Central memory CD4-positive, alpha-beta T cell (primary cell): ENCODE data around the gene XPO5.
A peak's percentile ranks its signal among the peaks of the same experiment; 100 is the strongest.
"Not testable (repeated sequence)": the region's sequence is repeated elsewhere in the genome, so short reads cannot be mapped to it uniquely, and the experiment has no call there.

Source experiments
- DNase-seq: peaks from one replicate; pipeline ENCODE4 v3.0.0; 2022
- total RNA-seq, 3 experiments: gene quantifications; one replicate each; lab custom pipeline; 2026; lab: John Stamatoyannopoulos, UW

XPO5 gene
- 74.5 to 245 (median 74.7) reads per million in 3 experiments for total RNA-seq

DNA sequence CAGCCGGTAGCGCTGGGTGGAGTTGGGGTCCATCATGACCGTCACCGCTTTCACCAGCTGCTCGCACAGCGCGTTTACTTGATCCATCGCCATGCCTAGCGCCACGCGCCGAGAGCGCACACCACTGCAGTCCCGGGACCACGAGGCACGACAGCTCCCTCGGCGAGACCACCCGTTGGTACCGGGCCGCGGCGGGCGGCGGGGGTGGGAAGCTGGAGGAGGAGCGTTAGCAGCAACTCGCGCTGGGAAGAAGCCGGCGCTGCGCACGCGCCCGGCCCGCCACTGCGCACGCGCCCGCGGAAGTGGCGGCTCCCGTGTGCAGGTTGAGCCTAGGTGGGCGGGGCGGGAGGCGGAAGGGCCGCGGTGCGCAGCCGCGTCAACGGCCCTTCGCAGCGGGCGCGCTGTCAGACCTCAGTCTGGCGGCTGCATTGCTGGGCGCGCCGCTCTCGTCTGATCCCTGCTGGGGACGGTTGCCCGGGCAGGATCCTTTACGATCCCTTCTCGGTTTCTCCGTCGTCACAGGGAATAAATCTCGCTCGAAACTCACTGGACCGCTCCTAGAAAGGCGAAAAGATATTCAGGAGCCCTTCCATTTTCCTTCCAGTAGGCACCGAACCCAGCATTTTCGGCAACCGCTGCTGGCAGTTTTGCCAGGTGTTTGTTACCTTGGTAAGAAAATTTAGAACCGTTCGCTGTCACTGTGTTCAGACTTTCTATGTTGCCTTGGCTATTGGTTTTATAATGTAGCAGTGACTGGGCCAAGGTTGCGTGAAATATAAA is at the start of gene XPO5, which contains the start of gene POLH:
XPO5 (minus strand) TSS at position 267 of the 780 bp plus-strand sequence; CDS start at position 93, 174 bp downstream.
POLH (plus strand) TSS at position 414 of the 780 bp plus-strand sequence. CDS start 6,135 bp downstream, outside the sequence.
- peak; percentile 89 for DNase-seq

DNA sequence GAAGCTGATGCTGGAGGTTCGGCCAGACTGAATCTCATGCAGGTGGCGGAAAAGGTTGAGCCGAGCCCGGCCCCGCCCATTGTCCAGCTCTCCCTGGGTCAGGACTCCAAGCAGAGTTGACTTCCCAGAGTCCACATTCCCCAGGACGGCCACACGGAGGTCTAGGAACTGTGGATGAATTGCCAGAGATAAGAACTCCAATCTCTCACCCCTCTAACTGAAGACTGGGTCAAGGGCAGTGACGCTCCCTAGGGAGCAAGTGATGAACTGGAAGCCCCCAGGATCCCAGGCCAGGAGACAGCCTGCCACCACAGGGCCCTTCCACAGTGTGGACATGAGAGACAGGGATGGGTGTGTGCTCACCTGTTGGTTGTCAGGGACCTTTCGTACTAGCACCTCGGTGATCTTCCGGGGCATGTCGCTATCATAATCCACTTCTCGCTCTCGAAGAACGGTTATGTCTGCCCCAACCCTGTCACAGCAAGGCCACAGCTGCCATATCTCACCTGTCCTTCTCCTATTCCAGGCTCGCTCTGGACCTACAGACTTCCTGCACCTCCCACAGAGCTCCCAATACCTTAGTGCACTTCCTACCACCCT is 49.7 kb upstream of the XPO5 start:
- DNase-seq = no peak

DNA sequence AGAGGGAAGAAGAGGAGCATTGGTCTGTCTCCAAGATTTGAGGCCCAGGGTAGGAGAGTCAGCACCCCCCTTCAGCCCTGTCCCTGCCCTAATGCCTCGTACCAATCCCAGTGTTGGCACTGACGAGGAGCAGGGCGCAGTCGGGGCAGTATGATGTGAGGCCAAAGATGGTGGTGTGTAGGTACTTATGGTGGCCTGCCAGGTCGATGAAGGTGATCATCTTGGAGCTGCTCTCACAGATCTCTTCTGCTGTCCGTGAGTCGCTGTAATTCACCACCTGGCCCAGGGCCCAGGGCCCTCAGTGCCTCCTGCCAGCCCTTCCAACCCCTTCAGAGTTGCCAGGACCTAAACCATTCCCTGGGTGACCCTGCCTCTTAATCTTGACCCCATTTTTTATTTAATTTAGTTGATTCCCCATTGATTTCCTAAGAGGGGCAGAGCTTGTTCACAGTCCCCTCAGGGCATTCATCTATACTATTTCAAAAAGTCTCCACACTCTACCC is 49.0 kb upstream of the XPO5 start:
- no peak for DNase-seq

DNA sequence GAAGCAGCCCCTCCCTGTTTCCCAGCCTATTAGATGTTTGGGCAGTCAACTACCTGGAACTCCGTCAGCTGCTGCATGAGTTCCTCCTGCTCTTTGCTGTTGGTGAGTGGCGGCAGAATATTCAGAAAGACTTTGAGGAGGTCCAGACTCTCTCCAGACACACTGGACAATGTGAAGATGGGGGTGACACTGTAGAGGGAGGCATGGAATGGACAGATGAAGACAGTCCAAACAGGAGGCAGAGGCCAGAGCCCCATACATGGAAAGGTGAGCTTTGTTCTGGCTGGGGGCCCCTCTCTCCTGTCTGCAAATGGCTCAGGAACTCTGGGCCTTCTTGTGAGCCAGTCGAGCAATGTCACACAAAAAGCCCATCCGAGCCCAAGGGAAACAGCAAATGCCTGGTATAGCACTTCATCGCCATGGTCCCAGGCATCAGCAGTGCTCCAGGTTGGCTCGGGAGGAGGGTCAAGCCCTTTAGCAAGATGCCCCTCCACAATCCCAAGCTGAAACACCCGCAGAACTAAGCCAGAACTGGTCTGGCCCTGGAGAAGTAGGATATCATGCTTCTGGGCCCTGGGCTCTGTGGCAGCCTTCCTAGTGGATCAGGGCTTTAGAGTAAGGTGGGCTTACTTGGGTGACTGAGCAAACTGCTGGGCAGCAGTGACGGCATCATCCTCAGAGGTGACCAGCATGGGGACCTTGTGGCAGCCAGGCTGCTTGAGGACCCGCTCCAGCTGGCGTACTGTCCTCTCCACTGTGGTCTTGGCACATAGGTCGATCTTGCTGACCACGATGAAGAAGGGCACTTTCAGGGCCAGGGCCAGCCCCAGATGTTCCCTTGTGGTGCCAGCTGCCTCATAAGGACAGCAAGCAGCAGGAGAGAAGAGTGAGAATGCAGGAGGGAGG is 48.3 kb upstream of the XPO5 start:
- no peak for DNase-seq

DNA sequence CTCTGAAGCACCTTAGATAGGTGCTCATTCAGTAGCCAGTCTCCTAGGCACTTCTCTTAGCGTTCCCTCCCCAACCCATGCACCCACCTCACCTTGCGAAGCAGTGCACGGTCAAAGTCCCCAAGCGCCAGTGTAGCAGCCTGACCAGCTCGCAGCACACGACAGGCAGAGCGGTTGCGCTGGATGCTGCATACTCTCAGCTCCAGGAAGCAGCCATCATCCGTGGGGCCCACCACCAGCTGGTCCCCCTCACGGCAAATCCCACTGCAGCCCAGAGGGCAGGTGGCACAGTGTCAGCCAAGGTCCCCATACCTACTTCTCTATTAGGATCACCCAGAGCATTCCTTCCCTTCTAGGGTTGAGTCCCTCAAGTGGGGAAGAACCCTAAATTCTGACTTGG is 46.7 kb upstream of the XPO5 start:
- DNase-seq = no peak

DNA sequence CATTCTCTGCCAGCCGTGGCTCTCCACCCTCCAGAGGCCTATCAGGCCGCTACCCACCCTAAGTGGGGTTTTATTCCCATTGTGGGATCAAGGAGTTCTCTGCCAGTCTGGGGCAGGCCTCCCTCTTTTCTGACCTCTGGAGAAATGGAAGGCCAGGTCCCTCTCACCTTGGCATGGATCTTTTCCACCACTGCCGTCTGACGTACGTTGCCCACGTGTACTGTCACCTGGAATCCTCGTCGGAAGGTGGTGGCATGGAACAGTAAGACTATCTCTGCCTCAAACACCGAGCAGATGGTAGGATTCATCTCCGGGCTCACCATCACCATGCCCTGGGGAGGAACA is 46.0 kb upstream of the XPO5 start:
- DNase-seq = no peak

DNA sequence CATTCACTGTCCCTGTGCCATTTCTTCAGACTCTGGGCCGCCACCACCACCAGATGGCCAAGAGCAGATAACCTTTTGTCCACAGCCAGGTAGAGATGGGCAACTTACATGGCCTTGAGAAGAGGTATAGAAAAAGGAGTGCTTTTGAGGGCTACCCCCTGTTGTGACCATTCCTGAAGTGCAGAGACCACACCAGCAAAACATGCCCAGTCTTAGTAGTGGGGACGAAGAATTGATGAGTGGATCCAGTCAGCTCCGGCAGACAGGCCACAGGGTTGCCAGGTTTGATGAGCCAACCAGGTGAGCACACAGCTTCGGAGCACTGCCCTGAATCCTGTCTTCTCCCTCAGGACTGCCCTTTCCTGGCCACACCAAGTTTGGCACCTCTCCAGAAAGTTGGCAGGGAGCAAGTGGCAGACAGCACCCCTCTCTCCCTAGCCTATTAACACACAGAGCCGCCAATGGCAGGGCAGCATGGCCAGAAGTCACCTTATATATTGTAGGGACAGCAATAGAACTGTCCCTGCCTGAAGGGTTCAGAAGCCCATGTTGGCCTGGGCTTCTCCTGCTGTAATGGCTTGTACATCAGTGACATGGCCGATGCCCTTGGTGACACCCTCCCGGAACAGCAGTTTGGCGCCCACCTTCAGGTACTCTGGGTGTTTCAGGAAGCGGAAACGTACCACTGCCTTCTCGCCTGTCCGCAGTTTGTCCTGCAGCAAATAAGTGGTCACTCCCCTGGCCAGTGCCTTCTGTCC is 45.4 kb upstream of the XPO5 start:
- no peak for DNase-seq

DNA sequence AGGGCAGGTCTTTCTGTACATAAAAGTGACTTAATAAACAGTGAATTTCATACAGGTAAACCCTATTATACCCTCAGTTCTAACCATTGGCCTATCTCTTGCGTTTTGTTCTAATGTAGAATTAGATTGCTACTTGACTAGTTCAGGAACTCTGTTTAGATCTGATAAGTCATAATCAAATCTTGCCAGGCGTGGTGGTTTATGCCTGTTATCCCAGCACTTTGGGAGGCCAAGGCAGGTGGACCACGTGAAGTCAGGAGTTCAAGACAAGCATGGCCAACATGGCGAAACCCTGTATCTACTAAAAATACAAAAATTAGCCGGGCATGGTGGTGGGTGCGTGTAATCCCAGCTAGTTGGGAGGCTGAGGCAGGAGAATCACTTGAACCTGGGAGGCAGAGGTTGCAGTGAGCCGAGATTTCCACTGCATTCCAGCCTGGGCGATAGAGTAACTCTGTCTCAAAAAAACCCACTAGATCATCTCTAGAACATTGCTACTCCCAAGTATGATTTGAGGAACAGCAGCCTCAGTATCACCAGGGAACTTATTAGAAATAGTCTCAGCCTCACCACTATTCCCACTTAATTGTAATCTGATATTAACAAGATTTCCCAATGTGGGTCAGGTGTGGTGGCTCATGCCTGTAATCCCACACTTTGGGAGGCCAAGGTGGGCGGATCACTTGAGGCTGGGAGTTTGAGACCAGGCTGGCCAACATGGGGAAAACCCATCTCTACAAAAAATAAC is 41.1 kb upstream of the XPO5 start:
- no peak for DNase-seq

DNA sequence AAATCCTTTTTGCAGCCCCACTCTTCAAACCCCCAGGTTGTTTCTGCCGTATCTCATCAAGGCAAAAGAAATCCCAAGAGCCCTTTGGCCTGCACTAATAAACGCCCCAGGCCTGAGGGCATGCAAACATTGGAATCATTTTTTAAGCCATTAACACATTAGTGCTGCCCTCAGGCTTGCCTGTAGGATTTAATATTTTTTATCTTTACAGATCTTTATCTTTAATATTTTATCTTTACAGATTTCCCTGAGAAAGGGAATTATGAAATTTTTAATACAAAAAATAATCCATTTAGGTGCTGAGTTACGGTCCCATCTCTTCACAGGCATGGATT is 38.5 kb upstream of the XPO5 start:
- DNase-seq = no peak

DNA sequence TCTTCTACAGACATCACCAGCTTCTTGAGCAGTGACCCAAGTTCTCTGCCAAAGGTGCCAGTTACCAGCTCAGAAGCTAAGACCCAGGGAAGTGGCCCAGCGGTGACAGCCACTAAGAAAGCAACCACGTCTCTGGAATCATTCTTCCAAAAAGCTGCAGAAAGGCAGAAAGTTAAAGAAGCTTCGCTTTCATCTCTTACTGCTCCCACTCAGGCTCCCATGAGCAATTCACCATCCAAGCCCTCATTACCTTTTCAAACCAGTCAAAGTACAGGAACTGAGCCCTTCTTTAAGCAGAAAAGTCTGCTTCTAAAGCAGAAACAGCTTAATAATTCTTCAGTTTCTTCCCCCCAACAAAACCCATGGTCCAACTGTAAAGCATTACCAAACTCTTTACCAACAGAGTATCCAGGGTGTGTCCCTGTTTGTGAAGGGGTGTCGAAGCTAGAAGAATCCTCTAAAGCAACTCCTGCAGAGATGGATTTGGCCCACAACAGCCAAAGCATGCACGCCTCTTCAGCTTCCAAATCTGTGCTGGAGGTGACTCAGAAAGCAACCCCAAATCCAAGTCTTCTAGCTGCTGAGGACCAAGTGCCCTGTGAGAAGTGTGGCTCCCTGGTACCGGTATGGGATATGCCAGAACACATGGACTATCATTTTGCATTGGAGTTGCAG is 38.0 kb upstream of the XPO5 start:
- no peak for DNase-seq

DNA sequence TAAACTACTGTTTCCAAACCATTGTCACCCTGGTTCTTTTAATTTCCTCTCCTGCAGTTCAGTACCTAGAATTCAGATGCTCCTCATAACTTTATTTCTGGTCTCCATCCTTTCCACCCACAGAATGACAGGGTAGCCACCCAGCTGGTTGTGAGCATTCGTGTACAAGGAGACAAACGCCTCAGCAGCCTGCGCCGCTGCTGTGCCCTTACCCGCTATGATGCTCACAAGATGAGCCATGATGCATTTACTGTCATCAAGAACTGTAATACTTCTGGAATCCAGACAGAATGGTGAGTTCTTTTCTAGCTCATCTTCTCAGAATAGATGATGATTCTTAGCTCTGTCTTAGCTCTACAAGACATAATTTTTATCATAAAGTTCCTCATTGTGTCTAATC is 34.6 kb upstream of the XPO5 start:
- DNase-seq = no peak

DNA sequence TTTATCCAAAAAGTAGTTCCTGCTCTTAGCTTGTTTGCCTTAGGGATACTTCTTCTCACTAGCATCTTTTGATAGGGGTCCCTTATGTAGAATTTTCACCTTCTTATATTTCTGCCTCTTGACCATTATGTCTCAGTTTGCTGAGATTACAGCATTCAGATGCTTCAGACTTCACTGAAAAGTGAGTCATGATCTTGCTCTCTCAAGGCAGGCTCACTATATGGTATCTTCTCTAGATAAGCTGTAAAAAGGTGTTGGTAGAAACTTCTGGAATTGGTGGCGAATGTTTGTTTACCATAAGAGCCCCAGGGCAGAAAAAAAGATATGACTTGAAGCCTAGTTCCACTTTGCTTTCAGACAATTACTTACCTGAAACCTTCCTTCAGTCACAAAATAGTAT is 33.6 kb upstream of the XPO5 start:
- no peak for DNase-seq

DNA sequence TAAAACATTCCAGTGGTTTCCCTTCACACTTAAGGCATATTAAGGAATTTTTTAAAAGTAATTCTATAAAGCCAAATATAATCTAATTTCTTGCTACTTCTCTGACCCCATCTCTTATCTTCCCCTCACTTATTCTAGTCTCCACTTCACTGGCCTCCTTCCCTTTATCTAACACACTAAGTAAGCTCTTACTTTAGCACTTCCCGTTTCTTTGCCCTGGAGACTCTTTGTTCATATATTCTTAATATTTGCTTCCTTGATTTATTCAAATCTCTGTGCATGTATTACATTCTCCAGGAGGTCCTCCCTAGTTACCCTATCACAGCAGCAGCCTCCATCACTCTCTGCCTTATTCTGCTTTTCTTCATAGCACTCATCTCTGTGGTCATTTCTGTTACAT is 33.0 kb upstream of the XPO5 start:
- DNase-seq = no peak

DNA sequence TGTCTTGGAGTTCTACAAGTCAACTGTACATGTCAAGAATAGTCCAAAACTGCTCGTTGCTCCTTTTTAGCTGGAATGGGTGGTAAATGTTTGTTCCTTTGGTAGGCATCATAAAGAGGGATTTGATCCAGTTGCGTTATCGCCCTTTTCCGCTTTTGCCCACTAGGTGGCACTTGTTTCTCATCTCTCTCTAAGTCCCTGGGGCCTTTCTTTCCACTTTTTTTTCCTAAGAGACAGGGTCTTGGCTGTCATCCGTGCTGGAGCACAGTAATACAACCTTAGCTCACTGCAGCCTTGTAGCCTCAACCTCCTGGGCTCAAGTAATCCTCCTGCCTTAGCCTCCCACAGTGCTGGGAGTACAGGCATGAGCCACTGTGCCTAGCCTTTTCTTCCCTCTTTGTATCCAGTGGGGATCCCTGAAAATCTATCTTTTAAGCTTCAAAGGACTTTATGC is 32.5 kb upstream of the XPO5 start:
- peak; percentile 37 for DNase-seq

DNA sequence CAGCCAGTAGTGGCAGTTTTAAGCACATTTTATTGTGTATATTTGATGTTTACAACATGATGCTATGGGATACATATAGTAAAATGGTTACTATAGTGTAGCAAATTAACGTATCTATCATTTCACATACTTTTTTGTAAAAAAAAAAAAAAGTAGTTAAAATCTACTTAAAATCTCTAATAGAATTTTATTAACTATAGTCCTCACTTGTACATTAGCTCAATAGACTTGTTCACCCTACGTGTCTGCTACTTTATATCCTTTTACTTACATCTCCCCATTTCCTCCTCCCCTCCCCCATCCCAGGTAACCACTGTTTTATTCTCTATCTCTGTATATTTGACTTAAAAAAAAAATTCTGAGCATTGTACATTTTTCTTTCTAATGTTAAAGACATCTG is 30.2 kb upstream of the XPO5 start:
- no peak for DNase-seq

DNA sequence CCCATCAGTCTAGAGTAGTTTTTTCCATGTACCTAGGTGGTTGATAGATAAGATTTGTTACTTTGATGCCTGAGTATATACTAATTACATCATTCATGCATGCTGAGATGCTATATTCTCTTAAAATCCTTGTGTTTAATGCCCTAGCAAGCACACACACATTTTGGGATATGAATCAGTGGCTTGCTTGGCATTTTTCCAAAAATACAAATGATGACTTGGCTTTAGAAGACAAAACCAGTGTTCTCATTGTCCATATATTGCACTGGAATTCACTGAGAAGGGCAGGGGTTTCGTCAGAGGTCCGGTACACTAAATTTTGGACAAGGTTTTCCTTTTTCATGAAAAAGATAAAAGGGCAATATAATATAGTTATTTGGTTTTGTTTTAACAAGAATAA is 28.3 kb upstream of the XPO5 start:
- DNase-seq = no peak

DNA sequence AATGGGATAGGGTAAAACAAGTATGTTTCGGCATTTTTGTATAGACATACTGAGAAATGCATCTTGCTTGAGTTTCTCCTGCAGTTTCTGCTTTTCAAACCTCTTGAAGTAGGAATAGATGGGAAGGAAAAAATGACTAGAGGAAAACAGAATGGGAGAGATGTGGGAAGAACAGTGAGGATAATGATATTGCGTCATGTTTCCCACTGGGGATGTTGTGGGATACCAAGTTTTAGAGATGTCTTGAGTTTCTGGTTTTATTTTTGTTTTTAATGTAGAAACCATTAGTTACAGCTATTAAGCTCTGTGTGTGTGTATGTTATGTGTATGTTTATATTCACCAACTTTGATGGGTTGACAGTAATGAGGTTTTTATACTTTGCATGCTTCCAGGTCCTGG is 24.8 kb upstream of the XPO5 start:
- DNase-seq = no peak

DNA sequence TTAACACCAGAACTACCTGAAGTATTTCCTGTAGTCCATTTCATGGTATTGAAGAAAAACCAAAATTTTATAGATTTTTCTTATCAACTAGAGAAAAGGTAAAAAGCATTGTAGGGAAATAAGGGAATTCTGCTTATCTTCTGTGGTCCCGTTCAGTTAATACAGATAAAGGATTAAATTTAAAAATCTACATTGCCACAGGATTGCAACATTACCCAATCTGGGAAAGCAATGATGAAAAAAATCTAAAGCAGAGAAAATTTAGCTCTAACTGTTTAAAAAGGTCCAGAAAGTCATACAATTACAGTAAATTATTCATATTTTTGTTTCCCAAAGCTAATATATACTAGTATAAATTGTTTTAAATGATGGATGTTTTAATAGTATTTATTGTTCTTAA is 18.1 kb upstream of the XPO5 start:
- no peak for DNase-seq

DNA sequence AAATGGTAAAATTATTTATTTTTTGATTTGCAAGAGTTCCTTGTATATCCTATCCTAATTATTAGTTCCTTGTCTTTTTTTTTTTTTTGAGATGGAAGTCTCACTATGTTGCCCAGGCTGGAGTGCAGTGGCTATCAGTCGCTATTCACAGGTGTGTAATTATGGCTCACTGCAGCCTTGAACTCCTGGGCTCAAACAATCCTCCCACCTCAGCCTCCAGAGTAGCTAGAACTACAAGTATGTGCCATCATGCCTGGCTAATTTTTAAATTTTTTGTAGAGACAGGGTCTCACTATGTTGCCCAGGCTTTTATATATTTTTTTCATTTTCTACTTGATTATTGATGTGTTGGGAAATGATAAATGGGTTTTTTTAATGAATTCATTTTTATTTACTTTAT is 13.7 kb upstream of the XPO5 start:
- DNase-seq = not testable (repeated sequence)

DNA sequence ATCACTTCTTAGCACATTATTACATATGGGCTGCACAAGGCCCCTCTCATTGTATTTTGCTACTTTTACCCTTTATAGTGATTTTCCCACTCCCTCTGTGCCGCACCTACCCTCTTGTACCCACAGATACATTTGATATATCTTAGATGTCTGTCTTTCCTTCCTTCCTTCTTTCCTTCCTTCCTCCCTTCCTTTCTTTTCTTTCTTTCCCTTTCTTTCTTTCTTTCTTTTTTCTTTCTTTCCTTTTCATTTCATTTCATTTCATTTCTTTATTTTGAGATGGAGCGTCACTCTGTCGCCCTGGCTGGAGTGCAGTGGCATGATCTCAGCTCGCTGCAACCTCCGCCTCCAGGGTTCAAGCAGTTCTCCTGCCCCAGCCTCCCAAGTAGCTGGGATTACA is 12.4 kb upstream of the XPO5 start:
- no peak for DNase-seq

DNA sequence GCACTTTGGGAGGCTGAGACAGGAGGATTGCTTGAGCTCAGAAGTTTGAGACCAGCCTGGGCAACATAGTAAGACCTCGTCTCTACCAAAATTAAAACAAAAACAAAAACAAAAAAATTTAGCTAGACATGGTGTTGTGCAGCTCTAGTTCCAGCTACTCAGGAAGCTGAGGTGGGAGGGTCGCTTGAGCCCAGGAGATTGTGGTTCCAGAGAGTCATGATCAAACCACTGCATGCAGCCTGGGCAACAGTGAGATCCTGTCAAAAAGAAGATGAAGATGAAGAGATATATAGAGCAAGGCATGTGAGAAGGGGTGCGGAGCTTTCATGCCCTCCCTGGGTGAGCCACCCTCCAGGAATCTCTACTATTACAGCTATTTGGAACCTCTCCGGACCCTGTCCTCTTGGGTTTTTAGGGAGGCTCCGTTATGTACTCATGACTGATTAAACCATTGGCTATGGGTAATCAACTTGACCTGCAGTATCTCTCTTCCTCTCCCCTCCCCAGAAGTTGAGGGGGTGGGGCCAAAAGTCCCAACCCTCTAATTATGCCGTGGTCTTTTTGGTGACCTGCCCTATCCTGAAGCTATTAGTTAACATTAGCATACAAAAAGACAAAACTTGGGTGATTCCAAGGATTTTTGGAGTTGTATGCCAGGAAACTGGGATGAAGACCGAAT is 9.2 kb upstream of the XPO5 start:
- DNase-seq = peak; percentile 39
